Measurements from ENCODE around the gene KCTD13. TPM values are rescaled to one million over a fixed set of nuclear protein-coding genes. Genes with fewer than 3 reads are reported as not detected.

KCTD13 gene
- total and polyA plus RNA-seq, 2 donors from 2014 or later = 9.9 to 25.8 TPM

GRCh38 chr16:29904947-29905346 is 21.1 kb downstream of the KCTD13 start:
- no peaks in the 10 kb centered on the region for H3K36me3 ChIP-seq (ENCODE audit: control insufficient read depth in 2 of 3, insufficient read depth in 3 of 3, low read length in 3 of 3)
- FAIRE-seq (no peak), DNase-seq (no peak)
- H3K9ac ChIP-seq (ENCODE audit: low read length in 3 of 3) = no peak overlapping the region
- intact Hi-C loops (cut with DNase I) = no loop called here
- no peak overlapping the region for H3K27ac ChIP-seq (ENCODE audit: low read depth in 2 of 2, low read length in 2 of 2)
- no peak for TF ChIP-seq CTCF (IDR thresholded peaks at IDR 0.05; ENCODE audit: borderline replicate concordance, extremely low read depth, insufficient read depth)
- H3K9me3 ChIP-seq (ENCODE audit: control insufficient read depth in 2 of 3, insufficient read depth in 1 of 3, low read length in 3 of 3) = no peaks in the 10 kb centered on the region
- H3K4me3 ChIP-seq (ENCODE audit: low read length in 3 of 3) = no peak overlapping the region
- peaks cover 0 to 2% (median 0%) of the 10 kb centered on the region in 3 donors for H3K4me1 ChIP-seq (ENCODE audit: control insufficient read depth in 2 of 3, insufficient read depth in 2 of 3, low read depth in 1 of 3, low read length in 3 of 3)
- no peaks in the 10 kb centered on the region for H3K27me3 ChIP-seq (ENCODE audit: control insufficient read depth, insufficient read depth, low read length)

- intact Hi-C loops (cut with DNase I) = no loop called here
- H3K4me3 ChIP-seq (ENCODE audit: low read length in 3 of 3) = no peak overlapping the region
- H3K9me3 ChIP-seq (ENCODE audit: control insufficient read depth in 2 of 3, insufficient read depth in 1 of 3, low read length in 3 of 3) = no peaks in the 10 kb centered on the region
- DNase-seq (no peak), FAIRE-seq (no peak)
- no peaks in the 10 kb centered on the region for H3K36me3 ChIP-seq (ENCODE audit: control insufficient read depth in 2 of 3, insufficient read depth in 3 of 3, low read length in 3 of 3)
- H3K27ac ChIP-seq (ENCODE audit: low read depth in 2 of 2, low read length in 2 of 2) = no peak overlapping the region
- no peak overlapping the region for H3K9ac ChIP-seq (ENCODE audit: low read length in 3 of 3)
- TF ChIP-seq CTCF (IDR thresholded peaks at IDR 0.05; ENCODE audit: borderline replicate concordance, extremely low read depth, insufficient read depth) = no peak
- no peaks in the 10 kb centered on the region for H3K27me3 ChIP-seq (ENCODE audit: control insufficient read depth, insufficient read depth, low read length)
- H3K4me1 ChIP-seq (ENCODE audit: control insufficient read depth in 2 of 3, insufficient read depth in 2 of 3, low read depth in 1 of 3, low read length in 3 of 3) = peaks cover 0 to 5% (median 3%) of the 10 kb centered on the region in 3 donors
Observed at GRCh38 chr16:29903590-29903989, 22.4 kb downstream of the KCTD13 start.

GRCh38 chr16:29901607-29901945 is 24.4 kb downstream of the KCTD13 start:
- DNase-seq (no peak), FAIRE-seq (no peak)
- H3K4me3 ChIP-seq (ENCODE audit: low read length in 3 of 3) = no peak overlapping the region

More at GRCh38 chr16:29901607-29901945, 24.4 kb downstream of the KCTD13 start:
- Histone ChIP-seq H3K27me3 (ENCODE audit: control insufficient read depth, insufficient read depth, low read length) (no peaks in the 10 kb centered on the region), H3K27ac (ENCODE audit: low read depth in 2 of 2, low read length in 2 of 2) (no peak overlapping the region), H3K4me1 (ENCODE audit: control insufficient read depth in 2 of 3, insufficient read depth in 2 of 3, low read depth in 1 of 3, low read length in 3 of 3) (peaks cover 0 to 5% (median 3%) of the 10 kb centered on the region in 3 donors), H3K9ac (ENCODE audit: low read length in 3 of 3) (no peak overlapping the region), H3K9me3 (ENCODE audit: control insufficient read depth in 2 of 3, insufficient read depth in 1 of 3, low read length in 3 of 3) (no peaks in the 10 kb centered on the region), H3K36me3 (ENCODE audit: control insufficient read depth in 2 of 3, insufficient read depth in 3 of 3, low read length in 3 of 3) (no peaks in the 10 kb centered on the region)
- intact Hi-C loops (cut with DNase I) = no loop called here
- TF ChIP-seq CTCF (IDR thresholded peaks at IDR 0.05; ENCODE audit: borderline replicate concordance, extremely low read depth, insufficient read depth) = no peak
